Superior temporal gyrus (tissue), 1 donor: ENCODE measurements around the gene SRRM4.

Source experiments
- DNase-seq: peaks from one replicate; pipeline ENCODE4 v3.0.0-alpha.2; 2016; ENCODE audit errors: extremely low spot score

SRRM4 gene

GRCh38 chr12:119117936-119118335, 136.6 kb downstream of the SRRM4 start:
- DNase-seq = no peak

- DNase-seq = no peak
Observed at GRCh38 chr12:119118625-119119024, 137.3 kb downstream of the SRRM4 start.

- DNase-seq = no peak
Observed at GRCh38 chr12:119122047-119122446, 140.7 kb downstream of the SRRM4 start.

- DNase-seq = no peak
Observed at GRCh38 chr12:119122751-119123150, 141.4 kb downstream of the SRRM4 start.

GRCh38 chr12:119128527-119128926, 147.2 kb downstream of the SRRM4 start:
- no peak for DNase-seq

- no peak for DNase-seq
Observed at GRCh38 chr12:119129827-119130434, 148.6 kb downstream of the SRRM4 start.

- DNase-seq = no peak
Observed at GRCh38 chr12:119130523-119130922, 149.2 kb downstream of the SRRM4 start.

- DNase-seq = no peak
Observed at GRCh38 chr12:119134284-119135072, 153.1 kb downstream of the SRRM4 start.

GRCh38 chr12:119136811-119137410, 155.6 kb downstream of the SRRM4 start:
- DNase-seq = no peak

- no peak for DNase-seq
Observed at GRCh38 chr12:119139448-119139847, 158.1 kb downstream of the SRRM4 start.

GRCh38 chr12:119145367-119145766, 164.0 kb downstream of the SRRM4 start:
- DNase-seq = no peak

GRCh38 chr12:119147847-119148448, 166.6 kb downstream of the SRRM4 start:
- DNase-seq = peak; percentile 38

GRCh38 chr12:119149270-119149669, 167.9 kb downstream of the SRRM4 start:
- no peak for DNase-seq

- DNase-seq = no peak
Observed at GRCh38 chr12:119151445-119152026, 170.2 kb downstream of the SRRM4 start.

GRCh38 chr12:119153477-119154434, 172.4 kb downstream of the SRRM4 start:
- DNase-seq = no peak

GRCh38 chr12:119154435-119154818, 173.1 kb downstream of the SRRM4 start:
- no peak for DNase-seq

- no peak for DNase-seq
Observed at GRCh38 chr12:119156401-119157044, 175.2 kb downstream of the SRRM4 start.

- no peak for DNase-seq
Observed at GRCh38 chr12:119157528-119157927, 176.2 kb downstream of the SRRM4 start.

- DNase-seq = peak; percentile 55
Observed at GRCh38 chr12:119157978-119158377, 176.6 kb downstream of the SRRM4 start.

- no peak for DNase-seq
Observed at GRCh38 chr12:119158402-119158801, 177.1 kb downstream of the SRRM4 start.

GRCh38 chr12:119159844-119160243, 178.5 kb downstream of the SRRM4 start:
- DNase-seq = no peak
